Nucleus accumbens (tissue), 56 donors: ENCODE results near the gene RASGEF1B.
A peak's percentile ranks its signal among the peaks of the same experiment; 100 is the strongest.
"Not testable (repeated sequence)": the region's sequence is repeated elsewhere in the genome, so short reads cannot be mapped to it uniquely, and the experiment has no call there.

Experiments
- DNase-seq, 56 donors: peaks; one replicate each; lab custom pipeline; 2025; lab: John Stamatoyannopoulos, UW

Gene RASGEF1B

DNA sequence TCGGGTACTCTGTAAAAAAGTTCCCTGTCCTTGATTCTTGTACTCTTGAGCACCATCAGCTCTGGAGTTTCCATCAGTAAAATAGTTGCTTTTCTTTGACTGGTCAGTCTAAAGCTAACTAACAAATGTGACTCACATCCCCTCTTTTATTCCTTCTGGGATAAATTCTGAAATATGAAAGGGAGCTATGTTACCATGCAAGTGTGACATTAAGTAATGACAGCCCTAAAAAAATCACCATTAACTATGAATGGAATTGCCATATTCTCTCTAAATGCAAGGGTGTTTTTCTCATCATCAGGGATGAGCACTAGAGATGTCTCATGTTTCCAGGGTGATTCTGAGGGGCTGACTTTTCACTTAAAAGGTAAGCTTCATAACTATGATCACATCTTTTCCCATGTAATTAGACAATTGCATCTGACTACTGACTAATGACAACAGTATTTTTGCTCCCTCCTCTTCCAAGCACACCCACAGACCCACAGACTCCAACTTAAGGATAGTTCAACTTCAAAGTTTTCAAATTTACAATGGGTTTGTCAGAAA, 26.9 kb upstream of the RASGEF1B start:
- no peak for DNase-seq

- no peak for DNase-seq
Observed at GRCh38 chr4:81498046-81498445, 26.3 kb upstream of the RASGEF1B start.

DNA sequence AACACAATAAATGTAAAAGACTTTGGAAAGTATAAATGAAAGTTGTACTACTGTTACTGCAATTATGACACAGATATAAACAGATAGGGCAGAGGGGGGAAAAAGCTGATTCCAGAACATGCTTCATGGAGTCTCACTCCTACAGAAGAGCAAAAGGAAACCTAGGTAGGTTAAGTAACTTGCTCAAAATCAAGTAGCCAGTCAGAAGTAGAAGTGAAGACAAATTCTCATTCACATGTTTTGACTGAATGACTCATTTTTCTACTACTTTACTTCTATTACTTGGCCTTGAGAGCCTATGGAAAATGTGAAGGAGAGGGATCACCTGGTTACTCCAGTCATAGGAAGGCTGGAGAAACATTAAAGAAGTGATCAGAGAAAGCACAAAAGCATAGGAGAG, 23.6 kb upstream of the RASGEF1B start:
- DNase-seq = no peak

DNA sequence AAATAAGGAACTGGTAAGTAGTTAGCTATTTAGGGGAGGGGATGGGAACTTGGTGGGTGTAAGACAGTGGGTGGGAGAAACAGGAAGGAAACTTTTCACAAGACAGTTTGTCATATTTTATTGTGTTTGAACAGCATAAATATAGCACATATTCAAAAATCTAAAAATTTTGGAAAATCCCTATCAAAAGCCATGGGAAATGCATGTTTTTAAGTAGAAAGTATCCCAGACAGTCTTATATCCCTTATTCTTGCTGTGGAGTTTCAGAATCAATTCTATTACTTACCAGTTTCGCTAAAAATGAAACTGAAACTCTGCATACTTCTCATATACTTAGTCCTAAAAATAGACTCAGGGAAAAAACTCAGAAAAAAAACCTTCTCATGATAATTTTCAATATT, 22.3 kb upstream of the RASGEF1B start:
- no peak for DNase-seq

GRCh38 chr4:81492606-81493230, 21.0 kb upstream of the RASGEF1B start:
- DNase-seq = no peak

DNA sequence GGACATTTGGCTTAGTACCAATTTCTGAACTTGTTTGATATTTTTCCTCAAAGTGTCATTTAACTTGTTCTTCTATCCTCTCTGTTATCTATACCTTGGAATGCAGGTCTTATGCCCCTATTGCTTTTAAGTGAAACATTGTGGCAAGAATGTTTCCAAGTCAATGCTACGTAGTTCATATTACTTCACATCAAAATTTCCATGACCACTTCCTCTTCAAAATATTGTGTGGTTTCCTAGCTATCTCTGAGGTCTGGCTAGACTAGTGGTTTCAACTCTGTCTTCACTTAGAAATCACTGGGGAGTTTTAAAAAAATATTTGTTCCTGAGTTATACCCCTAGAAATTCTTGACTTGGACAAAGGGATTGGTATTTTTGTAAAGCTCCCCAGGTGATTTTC, 20.2 kb upstream of the RASGEF1B start:
- DNase-seq = no peak

- no peak for DNase-seq
Observed at GRCh38 chr4:81490403-81491160, 18.9 kb upstream of the RASGEF1B start.

GRCh38 chr4:81486502-81486901, 14.8 kb upstream of the RASGEF1B start:
- no peak for DNase-seq

DNA sequence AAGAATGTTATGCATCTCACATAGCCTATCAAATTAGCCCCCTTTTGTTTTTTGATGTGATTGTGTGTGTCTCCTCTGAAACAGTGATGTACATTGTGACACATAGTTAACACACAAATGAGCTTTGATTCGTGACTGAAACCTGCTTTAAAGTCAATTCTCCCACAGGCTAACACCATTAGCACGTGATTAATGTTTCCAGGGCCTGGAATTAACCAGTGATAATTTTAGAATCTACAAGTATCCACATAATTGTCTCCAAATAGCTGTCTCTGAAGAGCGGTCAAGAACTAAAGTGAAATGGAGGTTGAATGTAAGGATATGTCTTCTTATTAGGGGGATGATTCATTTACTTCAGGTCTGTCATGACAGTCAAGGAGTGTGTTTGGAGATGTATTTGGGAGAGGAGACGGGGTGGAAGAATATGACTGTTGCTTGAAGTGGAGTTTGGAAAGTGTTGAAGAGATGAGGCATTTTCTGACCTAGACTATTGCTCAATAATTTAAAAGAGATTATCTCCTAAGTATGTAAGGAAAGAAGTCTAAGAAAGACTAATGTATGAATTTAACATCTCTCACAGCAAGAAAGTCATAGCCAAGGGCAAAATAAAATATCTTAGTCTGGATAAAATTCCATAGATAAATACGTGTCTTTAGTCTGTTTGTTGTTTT, 13.7 kb upstream of the RASGEF1B start:
- no peak for DNase-seq

GRCh38 chr4:81482326-81482725, 10.6 kb upstream of the RASGEF1B start:
- DNase-seq = peak in 1 of 56 donors; percentile 18

GRCh38 chr4:81481151-81481550, 9.4 kb upstream of the RASGEF1B start:
- DNase-seq = no peak

DNA sequence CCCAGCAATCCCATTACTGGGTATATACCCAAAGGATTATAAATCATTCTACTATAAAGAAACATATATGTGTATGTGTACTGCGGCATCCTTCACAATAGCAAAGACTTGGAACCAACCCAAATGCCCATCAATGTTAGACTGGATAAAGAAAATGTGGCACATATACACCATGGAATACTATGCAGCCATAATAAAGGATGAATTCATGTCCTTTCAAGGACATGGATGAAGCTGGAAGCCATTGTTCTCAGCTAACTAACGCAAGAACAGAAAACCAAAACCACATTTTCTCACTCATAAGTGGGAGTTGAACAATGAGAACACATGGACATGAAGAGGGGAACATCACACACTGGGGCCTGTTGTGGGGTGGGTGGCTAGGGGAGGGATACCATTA, 7.9 kb upstream of the RASGEF1B start:
- not testable (repeated sequence) for DNase-seq

- DNase-seq = peak in 2 of 56 donors; percentile 7 to 21
Observed at GRCh38 chr4:81473331-81474265, 1.9 kb upstream of the RASGEF1B start.

- peak in 27 of 56 donors; percentile 25 to 76 (median 57) for DNase-seq
Observed at GRCh38 chr4:81472281-81473182, 825 bp upstream of the RASGEF1B start.

DNA sequence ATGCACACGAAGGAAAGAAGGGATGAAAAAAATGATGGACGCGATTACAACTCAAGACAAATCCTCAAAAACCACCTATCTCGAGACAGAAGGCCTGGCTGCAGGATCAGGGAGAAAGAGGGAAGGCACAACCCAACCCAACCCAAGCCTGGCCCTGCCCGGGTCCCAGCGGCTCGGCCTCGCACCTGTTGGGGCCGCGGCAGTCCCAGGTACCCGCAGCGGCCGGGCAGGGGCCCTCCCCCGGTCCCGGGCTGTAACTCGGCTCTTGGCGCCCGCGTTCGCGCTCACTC, 464 bp downstream of the RASGEF1B start:
- DNase-seq = peak in 1 of 56 donors; percentile 46

- DNase-seq = peak in 50 of 56 donors; percentile 7 to 82 (median 54)
Observed at GRCh38 chr4:81470456-81471297, 1.0 kb downstream of the RASGEF1B start.

GRCh38 chr4:81469781-81470455, 1.8 kb downstream of the RASGEF1B start:
- DNase-seq = peak in 1 of 56 donors; percentile 30

DNA sequence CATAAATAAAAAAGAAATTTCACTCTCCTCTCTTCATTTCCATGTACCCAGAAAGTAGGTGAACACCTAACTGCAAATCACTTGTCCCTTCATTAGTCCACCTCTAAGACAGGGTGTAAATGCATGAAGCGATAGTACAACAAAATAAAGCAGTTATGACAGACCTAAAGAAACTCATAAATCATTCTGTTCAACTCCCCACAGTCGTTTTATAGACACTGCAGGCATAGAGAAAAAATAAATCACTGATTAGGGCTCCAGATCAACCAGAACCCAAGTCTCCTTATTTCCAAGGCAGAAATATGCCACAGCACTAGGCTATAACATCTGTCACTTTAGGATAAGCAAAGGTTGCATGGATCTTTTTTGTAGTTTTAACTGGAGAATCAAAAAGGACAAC, 3.0 kb downstream of the RASGEF1B start:
- DNase-seq = no peak
